GM21390 (cell line): ENCODE results near the gene ITGBL1.
A peak's percentile ranks its signal among the peaks of the same experiment; 100 is the strongest.

ENCODE experiments used
- ATAC-seq: cut with Tn5 transposase; IDR thresholded peaks from one replicate; pipeline ENCODE4 v1.9.1; 2021; ENCODE audit not compliant: unreplicated experiment

Gene ITGBL1

DNA sequence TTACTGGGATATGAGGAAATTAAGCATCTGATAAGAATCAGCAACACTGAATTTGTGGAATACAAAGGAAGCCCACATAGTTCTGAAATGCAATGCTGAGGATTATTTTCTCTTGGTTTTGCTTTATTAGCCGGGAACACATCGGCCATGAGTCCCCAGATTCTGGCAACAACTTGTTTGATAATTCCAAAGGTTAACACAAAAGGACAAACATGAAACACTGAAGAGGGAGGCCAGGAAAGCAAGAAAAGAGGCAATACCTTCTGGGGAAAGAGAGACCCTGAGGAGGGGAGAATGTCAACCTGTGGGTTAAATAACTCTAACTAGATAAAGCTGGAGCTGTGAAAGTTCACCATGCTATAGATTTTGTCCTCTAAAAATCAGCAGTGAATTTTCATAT lies 285.9 kb downstream of the ITGBL1 start:
- no peak for ATAC-seq

DNA sequence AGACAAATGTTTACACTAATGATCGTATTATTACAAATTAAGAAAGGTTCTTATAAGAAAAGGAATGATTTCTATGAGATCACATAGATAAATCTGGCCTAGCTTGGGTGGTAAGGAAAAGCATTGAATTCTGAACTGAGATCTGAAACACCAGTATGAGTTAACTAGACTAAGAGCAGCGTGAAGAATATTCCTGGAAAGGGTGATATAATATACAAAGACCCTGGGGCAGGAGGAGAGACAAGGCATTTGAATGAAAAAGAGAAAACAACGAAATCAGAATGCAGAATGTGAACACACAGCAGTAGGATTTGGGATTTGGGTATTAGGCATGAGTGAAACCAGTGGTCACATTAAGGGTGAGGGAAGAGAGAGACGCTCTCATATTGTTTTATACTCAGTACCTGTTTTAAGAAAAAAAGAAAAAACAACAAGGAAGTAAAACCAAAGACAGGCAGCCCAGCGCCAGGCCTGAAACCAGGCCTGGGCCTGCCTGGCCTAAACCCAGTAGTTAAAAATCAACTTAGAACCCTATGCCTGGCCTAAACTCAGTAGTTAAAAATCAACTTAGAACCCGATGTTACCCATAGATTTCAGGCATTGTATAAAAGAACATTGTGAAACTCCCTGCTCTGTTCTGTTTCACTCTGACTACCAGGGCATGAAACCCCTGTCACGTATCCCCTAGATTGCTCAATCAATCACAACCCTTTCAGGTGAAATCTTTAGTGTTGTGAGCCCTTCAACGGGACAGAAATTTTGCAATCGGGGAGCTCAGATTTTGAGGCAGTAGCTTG lies 287.1 kb downstream of the ITGBL1 start:
- ATAC-seq: peak; percentile 88

DNA sequence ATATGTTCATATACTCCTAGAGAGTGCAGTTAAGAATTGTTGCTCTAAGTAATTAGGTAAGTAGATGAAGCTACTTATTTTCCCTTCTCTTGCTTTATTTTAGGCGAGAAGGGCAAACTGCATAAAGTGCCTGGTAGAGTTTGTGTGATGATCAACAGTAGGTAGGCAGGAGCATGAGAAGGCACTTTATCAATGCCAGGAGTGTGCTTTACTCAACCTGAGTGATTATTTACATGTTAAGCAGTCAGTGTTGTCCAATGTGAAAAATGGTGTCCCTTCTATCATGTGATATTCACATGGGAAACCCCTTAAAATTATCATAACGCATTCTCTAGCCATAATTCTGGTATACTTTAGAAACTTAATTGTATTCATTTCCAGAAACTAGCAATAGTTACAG lies 294.0 kb downstream of the ITGBL1 start:
- ATAC-seq: no peak

DNA sequence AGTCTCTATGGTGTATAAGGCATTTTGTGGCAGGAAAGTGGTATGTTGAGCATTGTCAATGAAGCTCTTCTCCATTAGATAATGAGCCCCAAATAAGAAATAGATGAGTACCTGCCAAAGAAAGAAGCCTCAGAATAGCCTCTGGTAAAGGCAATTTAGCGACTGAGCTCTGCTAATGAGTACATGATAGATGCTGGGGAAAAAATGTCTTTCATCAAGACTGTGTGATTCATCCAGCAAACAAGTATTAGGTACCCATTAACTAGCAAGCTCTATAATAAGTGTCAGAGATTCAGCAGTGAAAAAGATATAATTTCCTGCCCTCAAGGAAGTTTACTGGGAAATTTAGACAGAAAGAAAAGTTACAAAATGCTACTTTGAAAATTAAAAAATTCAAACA lies 294.6 kb downstream of the ITGBL1 start:
- no peak for ATAC-seq

DNA sequence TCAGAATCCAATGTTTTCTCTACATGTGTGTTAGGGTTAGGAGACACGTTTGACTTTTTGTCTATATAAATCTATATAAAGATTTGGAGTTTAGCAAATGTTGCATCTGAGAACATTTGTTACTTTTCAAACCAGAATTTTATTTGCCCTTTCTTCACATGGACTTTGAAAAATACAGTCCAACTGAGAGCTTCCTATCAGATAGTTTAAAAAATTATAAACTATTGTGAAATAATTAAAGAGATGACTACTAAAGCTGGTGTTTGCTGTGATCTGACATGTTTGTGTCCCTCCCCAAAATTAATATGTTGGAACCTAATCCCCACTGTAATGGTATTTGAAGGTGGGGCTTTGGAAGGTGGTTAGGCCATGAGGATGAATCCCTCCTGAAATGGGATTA lies 297.1 kb downstream of the ITGBL1 start:
- no peak for ATAC-seq

DNA sequence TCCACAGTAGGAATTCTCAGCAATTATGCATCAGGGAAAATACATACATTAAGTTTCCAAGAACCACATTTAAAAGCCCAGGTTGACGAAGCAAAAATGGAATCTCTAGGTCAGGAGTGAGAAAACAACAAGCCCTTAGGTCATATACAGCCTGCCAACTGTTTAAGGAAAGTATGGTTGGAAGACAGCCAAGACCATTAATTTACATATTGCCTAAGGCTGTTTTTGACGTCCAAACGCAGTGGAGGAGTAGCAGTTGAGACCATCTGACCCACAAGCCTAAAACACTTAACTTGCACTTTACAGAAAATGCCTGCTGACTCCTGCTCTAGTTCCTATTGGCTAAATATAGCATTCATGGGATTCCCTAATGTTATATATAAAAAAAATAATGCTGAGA lies 299.0 kb downstream of the ITGBL1 start:
- peak; percentile 78 for ATAC-seq

DNA sequence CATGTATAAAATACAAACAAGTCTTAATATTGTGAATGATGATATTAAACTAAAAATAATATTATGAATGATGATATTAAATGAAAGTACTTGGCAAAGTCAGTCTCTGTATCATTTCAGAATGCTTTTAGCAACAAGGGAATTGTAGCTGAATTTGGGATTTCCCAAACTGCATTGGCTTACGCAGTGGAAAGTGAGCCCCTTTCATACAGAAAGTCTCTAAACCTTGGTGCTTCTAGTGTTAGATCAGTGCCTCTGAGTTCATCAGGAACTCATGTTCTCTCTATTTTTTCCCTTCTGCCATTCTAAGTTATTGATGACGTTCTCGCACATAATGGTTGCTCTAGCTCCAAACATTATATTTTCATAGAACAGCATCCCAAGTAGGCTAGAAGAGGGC lies 300.0 kb downstream of the ITGBL1 start:
- ATAC-seq: no peak

DNA sequence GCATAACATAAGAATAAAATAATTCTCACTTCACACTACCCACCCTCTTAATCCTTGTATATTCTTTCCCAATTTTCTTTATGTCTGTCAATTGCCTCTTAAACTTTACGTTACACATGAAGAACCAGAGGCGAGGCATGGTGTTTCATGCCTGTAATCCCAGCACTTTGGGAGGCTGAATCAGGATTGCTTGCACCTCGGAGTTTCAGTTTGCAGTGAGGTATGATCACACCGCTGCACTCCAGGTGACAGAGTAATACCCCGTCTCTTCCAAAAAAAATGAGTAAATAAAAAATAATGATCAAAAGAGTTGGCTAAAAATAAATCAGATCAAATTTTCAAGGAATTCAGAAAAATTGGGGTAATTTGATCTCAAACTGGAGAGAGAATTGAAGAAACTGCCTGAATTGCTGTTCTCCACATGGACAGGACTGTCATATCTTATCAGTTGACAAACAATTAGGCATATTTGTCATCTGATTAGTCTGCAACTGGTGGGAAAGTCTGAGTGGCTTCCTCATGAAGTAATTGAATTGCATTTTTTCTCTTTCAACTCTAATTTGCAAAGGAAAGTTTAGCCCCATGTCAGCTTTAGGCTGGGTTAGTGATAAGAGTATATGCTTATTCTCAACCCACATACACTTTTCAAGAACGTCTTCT lies 302.9 kb downstream of the ITGBL1 start:
- no peak for ATAC-seq

DNA sequence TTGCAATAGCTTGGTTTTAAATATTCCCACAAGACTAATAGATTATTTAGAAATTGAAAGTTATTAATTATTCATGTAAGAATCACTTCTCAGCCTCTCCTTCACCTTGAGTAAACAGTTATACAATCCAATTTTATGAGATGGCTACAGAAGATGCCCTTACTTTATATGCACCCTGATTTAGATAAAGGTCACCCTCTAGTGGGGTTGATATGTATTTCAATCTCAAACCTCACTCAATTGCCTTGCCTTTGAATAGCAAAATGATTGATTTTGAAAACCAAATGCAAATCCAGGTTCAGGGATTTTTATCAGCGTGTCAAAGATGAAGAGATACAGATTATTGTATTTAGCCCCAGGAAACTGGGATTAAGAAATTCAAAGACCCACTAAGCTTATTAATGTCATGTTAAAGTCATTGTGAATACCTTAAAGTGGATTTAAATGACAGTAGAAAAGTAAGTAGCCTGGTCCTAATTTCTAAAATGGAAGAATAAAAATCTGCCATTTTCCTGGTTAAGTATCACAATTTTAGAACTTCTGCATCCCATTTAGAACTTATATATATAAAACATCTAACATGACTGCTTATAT lies 305.1 kb downstream of the ITGBL1 start:
- ATAC-seq: peak; percentile 88

DNA sequence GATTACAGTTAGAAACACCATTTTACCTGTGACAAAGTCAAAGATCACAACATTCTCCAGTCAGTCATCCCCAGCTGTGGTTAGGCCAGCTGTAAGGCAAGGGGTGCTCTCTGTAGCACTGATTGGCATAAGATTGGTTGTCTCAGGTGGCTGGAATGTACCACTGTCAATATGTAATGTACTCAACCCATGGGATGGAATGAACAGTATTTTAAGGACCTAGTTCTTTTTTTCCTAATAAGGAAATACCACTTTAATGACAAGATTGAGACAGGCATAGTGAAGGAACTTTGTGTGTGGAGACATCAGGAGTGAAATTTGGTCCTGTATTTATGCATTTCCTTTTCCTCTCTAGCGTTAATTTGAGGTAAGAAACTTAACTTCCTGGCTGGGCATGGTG lies 310.7 kb downstream of the ITGBL1 start:
- ATAC-seq: no peak
